Large intestine (tissue), 3 donors: Measurements from ENCODE around the gene DRGX. TPM values are rescaled to one million over a fixed set of nuclear protein-coding genes. Genes with fewer than 3 reads are reported as not detected.

Source experiments
- DNase-seq, 2 donors: peaks; one replicate each; pipeline versions ENCODE4 v3.0.0 to v3.0.0-alpha.2; 2013
- H3K27ac ChIP-seq: one replicate; pipeline ENCODE4 v1.5.1; 2013; ENCODE audit warnings: low read length
- H3K27me3 ChIP-seq: 2 replicates; pipeline ENCODE4 v1.6.1; 2013; ENCODE audit warnings: low read length; ENCODE audit not compliant: control insufficient read depth, insufficient read depth
- H3K36me3 ChIP-seq: 2 replicates; pipeline ENCODE4 v1.6.1; 2013; ENCODE audit warnings: low read length; ENCODE audit not compliant: control insufficient read depth, insufficient read depth
- H3K4me1 ChIP-seq: one replicate; pipeline ENCODE4 v1.6.1; 2013; ENCODE audit warnings: low read length; ENCODE audit not compliant: control insufficient read depth, insufficient read depth
- H3K4me3 ChIP-seq: one replicate; pipeline ENCODE4 v1.5.1; 2013; ENCODE audit warnings: low read length
- H3K9me3 ChIP-seq: one replicate; pipeline ENCODE4 v1.6.1; 2013; ENCODE audit warnings: mild to moderate bottlenecking, low read depth, low read length, moderate library complexity; ENCODE audit not compliant: control insufficient read depth
- WGBS: methylation state at CpG from one replicate; pipeline ENCODE4 v1.1.5; 2013; ENCODE audit warnings: low lambda C conversion rate; ENCODE audit not compliant: insufficient coverage; 5-methylcytosine and 5-hydroxymethylcytosine counted together
- polyA plus RNA-seq: library from polyadenylated mRNA; unstranded; fragments of 120-200 nt; gene quantifications from one replicate; pipeline ENCODE4 v1.2.1, GENCODE V29; 2013

DRGX gene
- polyA plus RNA-seq, 1 donor = 0.78 TPM

GRCh38 chr10:49408519-49409306 is 12.8 kb upstream of the DRGX start:
- no peaks in the 10 kb centered on the region for H3K9me3 ChIP-seq
- no peak overlapping the region for H3K4me3 ChIP-seq
- peaks cover 38% of the 10 kb centered on the region for H3K27me3 ChIP-seq
- H3K36me3 ChIP-seq = no peaks in the 10 kb centered on the region
- no peaks in the 10 kb centered on the region for H3K4me1 ChIP-seq
- H3K27ac ChIP-seq = no peak overlapping the region
- no peak for DNase-seq
- 84% methylated on average over 3 of the region's 13 CpGs for WGBS

- WGBS = no CpG with 5 or more reads among the region's 2 CpGs
- Histone ChIP-seq H3K9me3 (no peaks in the 10 kb centered on the region), H3K36me3 (no peaks in the 10 kb centered on the region), H3K4me3 (no peak overlapping the region), H3K27me3 (peaks cover 42% of the 10 kb centered on the region), H3K27ac (no peak overlapping the region), H3K4me1 (no peaks in the 10 kb centered on the region)
- DNase-seq = peak; percentile 50 to 58
Observed at GRCh38 chr10:49407552-49408137, 11.8 kb upstream of the DRGX start.

GRCh38 chr10:49407151-49407550 is 11.3 kb upstream of the DRGX start:
- Histone ChIP-seq H3K4me1 (no peaks in the 10 kb centered on the region), H3K27me3 (peaks cover 46% of the 10 kb centered on the region), H3K4me3 (no peak overlapping the region), H3K9me3 (no peaks in the 10 kb centered on the region), H3K36me3 (no peaks in the 10 kb centered on the region), H3K27ac (no peak overlapping the region)
- no peak for DNase-seq
- WGBS = no CpG with 5 or more reads among the region's 5 CpGs

- Histone ChIP-seq H3K4me3 (no peak overlapping the region), H3K36me3 (no peaks in the 10 kb centered on the region), H3K27ac (no peak overlapping the region), H3K9me3 (no peaks in the 10 kb centered on the region), H3K4me1 (no peaks in the 10 kb centered on the region), H3K27me3 (peaks cover 51% of the 10 kb centered on the region)
- DNase-seq = no peak
- WGBS = no CpG with 5 or more reads among the region's 8 CpGs
Observed at GRCh38 chr10:49404321-49404878, 8.5 kb upstream of the DRGX start.

- Histone ChIP-seq H3K36me3 (no peaks in the 10 kb centered on the region), H3K4me3 (no peak overlapping the region), H3K9me3 (peaks cover under 1% of the 10 kb centered on the region), H3K27ac (no peak overlapping the region), H3K4me1 (no peaks in the 10 kb centered on the region), H3K27me3 (peaks cover 56% of the 10 kb centered on the region)
- DNase-seq = no peak
- 72% methylated on average over 3 of the region's 3 CpGs for WGBS
Observed at GRCh38 chr10:49403363-49403762, 7.5 kb upstream of the DRGX start.

- H3K9me3 ChIP-seq = peaks cover 17% of the 10 kb centered on the region
- peaks cover 78% of the 10 kb centered on the region for H3K27me3 ChIP-seq
- no peak for DNase-seq
- H3K4me3 ChIP-seq = no peak overlapping the region
- no CpG with 5 or more reads among the region's 2 CpGs for WGBS
- no peaks in the 10 kb centered on the region for H3K36me3 ChIP-seq
- H3K27ac ChIP-seq = no peak overlapping the region
- H3K4me1 ChIP-seq = peaks cover 3% of the 10 kb centered on the region
Observed at GRCh38 chr10:49400365-49400764, 4.5 kb upstream of the DRGX start.

GRCh38 chr10:49398986-49399385 is 3.1 kb upstream of the DRGX start:
- no peak for DNase-seq
- Histone ChIP-seq H3K36me3 (no peaks in the 10 kb centered on the region), H3K27me3 (peaks cover 86% of the 10 kb centered on the region), H3K4me3 (no peak overlapping the region), H3K4me1 (peaks cover 3% of the 10 kb centered on the region), H3K9me3 (peaks cover 19% of the 10 kb centered on the region), H3K27ac (no peak overlapping the region)
- WGBS = no CpG with 5 or more reads among the region's 9 CpGs

- DNase-seq = peak; percentile 19 to 56
- no peak overlapping the region for H3K27ac ChIP-seq
- peaks cover 3% of the 10 kb centered on the region for H3K4me1 ChIP-seq
- H3K27me3 ChIP-seq = peaks cover 92% of the 10 kb centered on the region
- H3K9me3 ChIP-seq = peaks cover 19% of the 10 kb centered on the region
- no peaks in the 10 kb centered on the region for H3K36me3 ChIP-seq
- H3K4me3 ChIP-seq = peak overlapping the region; percentile 10
- 7% methylated on average over 7 of the region's 72 CpGs for WGBS
Observed at GRCh38 chr10:49398000-49398861, 2.3 kb upstream of the DRGX start.

- Histone ChIP-seq H3K9me3 (peaks cover 19% of the 10 kb centered on the region), H3K4me3 (no peak overlapping the region), H3K27me3 (peaks cover 87% of the 10 kb centered on the region), H3K4me1 (peaks cover 3% of the 10 kb centered on the region), H3K36me3 (no peaks in the 10 kb centered on the region), H3K27ac (no peak overlapping the region)
- DNase-seq = no peak
- no CpG with 5 or more reads among the region's 61 CpGs for WGBS
Observed at GRCh38 chr10:49397036-49397999, 1.4 kb upstream of the DRGX start.
